ENCODE results near the gene THRAP3.

THRAP3 gene

GRCh38 chr1:36330940-36331339 lies 106.7 kb downstream of the THRAP3 start:
- no peak for DNase-seq (ENCODE audit: insufficient read length, low spot score)
- FAIRE-seq = no peak
- TF ChIP-seq POLR2A (IDR thresholded peaks at IDR 0.05; ENCODE audit: low read depth, low read length) = no peak
- TF ChIP-seq PAX5 (IDR thresholded peaks at IDR 0.05; ENCODE audit: insufficient read depth, low read length, severe bottlenecking) = no peak
- TF ChIP-seq POLR2AphosphoS5 (IDR thresholded peaks at IDR 0.05; ENCODE audit: low read depth, low read length) = no peak
- no peak for TF ChIP-seq SPI1 (IDR thresholded peaks at IDR 0.05; ENCODE audit: low read depth, low read length)
- TF ChIP-seq POU2F2 (IDR thresholded peaks at IDR 0.05; ENCODE audit: low read depth, low read length) = no peak
- no peak for TF ChIP-seq TAF1 (IDR thresholded peaks at IDR 0.05; ENCODE audit: low read depth, low read length)

GRCh38 chr1:36337830-36338229 lies 113.6 kb downstream of the THRAP3 start:
- DNase-seq (ENCODE audit: insufficient read length, low spot score) (no peak), FAIRE-seq (no peak)
- TF ChIP-seq PAX5 (IDR thresholded peaks at IDR 0.05; ENCODE audit: insufficient read depth, low read length, severe bottlenecking) (no peak), POLR2A (IDR thresholded peaks at IDR 0.05; ENCODE audit: low read depth, low read length) (no peak), POU2F2 (IDR thresholded peaks at IDR 0.05; ENCODE audit: low read depth, low read length) (no peak), POLR2AphosphoS5 (IDR thresholded peaks at IDR 0.05; ENCODE audit: low read depth, low read length) (no peak), SPI1 (IDR thresholded peaks at IDR 0.05; ENCODE audit: low read depth, low read length) (no peak), TAF1 (IDR thresholded peaks at IDR 0.05; ENCODE audit: low read depth, low read length) (no peak)

DNA sequence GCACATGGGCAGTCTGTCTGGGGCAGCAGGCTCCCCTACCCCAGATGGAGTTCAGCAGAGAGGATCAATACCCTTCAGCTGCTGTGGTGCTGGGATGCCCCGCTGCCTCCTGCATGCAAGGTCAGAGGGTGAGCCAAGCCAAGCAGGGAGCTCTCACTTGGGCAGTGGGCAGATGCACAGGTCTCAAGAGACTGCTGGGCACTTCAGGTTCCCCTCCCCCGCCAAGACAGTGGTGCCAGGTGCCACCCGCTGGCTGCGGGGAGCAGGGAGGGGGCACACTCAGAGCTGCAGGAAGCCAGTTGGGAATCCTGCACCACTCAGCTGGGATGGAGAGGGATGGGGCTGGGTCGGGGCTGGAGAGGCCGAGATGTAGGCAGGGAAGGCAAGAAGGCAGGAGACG lies 115.0 kb downstream of the THRAP3 start:
- no peak for DNase-seq (ENCODE audit: insufficient read length, low spot score)
- FAIRE-seq = no peak
- TF ChIP-seq SPI1 (IDR thresholded peaks at IDR 0.05; ENCODE audit: low read depth, low read length) = no peak
- TF ChIP-seq POLR2AphosphoS5 (IDR thresholded peaks at IDR 0.05; ENCODE audit: low read depth, low read length) = no peak
- TF ChIP-seq PAX5 (IDR thresholded peaks at IDR 0.05; ENCODE audit: insufficient read depth, low read length, severe bottlenecking) = no peak
- TF ChIP-seq POLR2A (IDR thresholded peaks at IDR 0.05; ENCODE audit: low read depth, low read length) = no peak
- TF ChIP-seq POU2F2 (IDR thresholded peaks at IDR 0.05; ENCODE audit: low read depth, low read length) = no peak
- no peak for TF ChIP-seq TAF1 (IDR thresholded peaks at IDR 0.05; ENCODE audit: low read depth, low read length)

GRCh38 chr1:36339615-36340014 lies 115.4 kb downstream of the THRAP3 start:
- TF ChIP-seq TAF1 (IDR thresholded peaks at IDR 0.05; ENCODE audit: low read depth, low read length) (no peak), POLR2A (IDR thresholded peaks at IDR 0.05; ENCODE audit: low read depth, low read length) (no peak), SPI1 (IDR thresholded peaks at IDR 0.05; ENCODE audit: low read depth, low read length) (no peak), PAX5 (IDR thresholded peaks at IDR 0.05; ENCODE audit: insufficient read depth, low read length, severe bottlenecking) (no peak), POLR2AphosphoS5 (IDR thresholded peaks at IDR 0.05; ENCODE audit: low read depth, low read length) (no peak), POU2F2 (IDR thresholded peaks at IDR 0.05; ENCODE audit: low read depth, low read length) (no peak)
- FAIRE-seq (no peak), DNase-seq (ENCODE audit: insufficient read length, low spot score) (no peak)

GRCh38 chr1:36341626-36342320 lies 117.5 kb downstream of the THRAP3 start:
- FAIRE-seq (no peak), DNase-seq (ENCODE audit: insufficient read length, low spot score) (no peak)
- TF ChIP-seq PAX5 (IDR thresholded peaks at IDR 0.05; ENCODE audit: insufficient read depth, low read length, severe bottlenecking) = no peak
- no peak for TF ChIP-seq POU2F2 (IDR thresholded peaks at IDR 0.05; ENCODE audit: low read depth, low read length)
- no peak for TF ChIP-seq SPI1 (IDR thresholded peaks at IDR 0.05; ENCODE audit: low read depth, low read length)
- TF ChIP-seq POLR2A (IDR thresholded peaks at IDR 0.05; ENCODE audit: low read depth, low read length) = no peak
- TF ChIP-seq TAF1 (IDR thresholded peaks at IDR 0.05; ENCODE audit: low read depth, low read length) = no peak
- no peak for TF ChIP-seq POLR2AphosphoS5 (IDR thresholded peaks at IDR 0.05; ENCODE audit: low read depth, low read length)

- DNase-seq (ENCODE audit: insufficient read length, low spot score) = peak; percentile 55
- TF ChIP-seq PAX5 (IDR thresholded peaks at IDR 0.05; ENCODE audit: insufficient read depth, low read length, severe bottlenecking) (no peak), SPI1 (IDR thresholded peaks at IDR 0.05; ENCODE audit: low read depth, low read length) (no peak), POLR2AphosphoS5 (IDR thresholded peaks at IDR 0.05; ENCODE audit: low read depth, low read length) (no peak), POU2F2 (IDR thresholded peaks at IDR 0.05; ENCODE audit: low read depth, low read length) (no peak), TAF1 (IDR thresholded peaks at IDR 0.05; ENCODE audit: low read depth, low read length) (no peak), POLR2A (IDR thresholded peaks at IDR 0.05; ENCODE audit: low read depth, low read length) (no peak)
- FAIRE-seq = peak; percentile 69
These were observed 118.4 kb downstream of the THRAP3 start for GRCh38 chr1:36342426-36343185.

GRCh38 chr1:36343651-36344394 lies 119.6 kb downstream of the THRAP3 start:
- DNase-seq (ENCODE audit: insufficient read length, low spot score) = no peak
- FAIRE-seq = no peak
- TF ChIP-seq POLR2A (IDR thresholded peaks at IDR 0.05; ENCODE audit: low read depth, low read length) (no peak), POU2F2 (IDR thresholded peaks at IDR 0.05; ENCODE audit: low read depth, low read length) (no peak), SPI1 (IDR thresholded peaks at IDR 0.05; ENCODE audit: low read depth, low read length) (no peak), POLR2AphosphoS5 (IDR thresholded peaks at IDR 0.05; ENCODE audit: low read depth, low read length) (no peak), PAX5 (IDR thresholded peaks at IDR 0.05; ENCODE audit: insufficient read depth, low read length, severe bottlenecking) (no peak), TAF1 (IDR thresholded peaks at IDR 0.05; ENCODE audit: low read depth, low read length) (no peak)

DNA sequence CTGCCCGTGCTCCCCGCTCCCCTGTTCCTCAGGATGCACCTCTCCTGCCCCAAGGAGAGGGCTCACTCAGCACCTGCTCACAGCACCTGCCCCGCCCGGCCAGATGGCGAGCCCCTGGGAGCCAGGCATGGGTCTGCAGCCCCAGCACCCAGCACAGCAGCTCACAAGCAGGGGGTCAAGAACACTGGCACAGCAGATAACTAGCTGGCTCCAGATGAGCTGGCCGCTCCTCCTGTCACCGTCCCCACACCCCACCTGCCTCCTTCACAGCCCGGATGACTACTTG lies 120.1 kb downstream of the THRAP3 start:
- TF ChIP-seq PAX5 (IDR thresholded peaks at IDR 0.05; ENCODE audit: insufficient read depth, low read length, severe bottlenecking) (no peak), SPI1 (IDR thresholded peaks at IDR 0.05; ENCODE audit: low read depth, low read length) (no peak), POU2F2 (IDR thresholded peaks at IDR 0.05; ENCODE audit: low read depth, low read length) (no peak), TAF1 (IDR thresholded peaks at IDR 0.05; ENCODE audit: low read depth, low read length) (no peak), POLR2A (IDR thresholded peaks at IDR 0.05; ENCODE audit: low read depth, low read length) (no peak), POLR2AphosphoS5 (IDR thresholded peaks at IDR 0.05; ENCODE audit: low read depth, low read length) (no peak)
- DNase-seq (ENCODE audit: insufficient read length, low spot score) = no peak
- no peak for FAIRE-seq

DNA sequence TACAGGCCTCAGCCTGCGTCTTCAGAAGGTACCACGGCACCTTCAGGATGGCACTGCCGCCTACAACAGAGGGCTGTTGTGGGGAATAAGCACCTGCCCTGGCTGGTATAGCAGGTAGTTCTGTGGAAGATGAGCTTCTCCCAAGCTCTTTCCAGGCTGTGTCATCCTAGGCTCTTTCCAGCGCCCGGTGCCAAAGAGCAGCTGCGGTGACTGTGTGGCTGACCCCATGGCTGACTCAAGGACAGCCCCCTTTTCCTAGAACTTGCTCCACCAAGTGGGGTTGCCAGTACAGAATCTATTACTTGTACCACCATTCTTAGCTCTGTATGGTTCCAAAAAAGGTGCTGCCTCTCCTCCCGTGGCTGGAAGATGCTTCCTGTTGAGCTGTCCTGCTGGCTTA lies 121.1 kb downstream of the THRAP3 start:
- FAIRE-seq (no peak), DNase-seq (ENCODE audit: insufficient read length, low spot score) (no peak)
- TF ChIP-seq POU2F2 (IDR thresholded peaks at IDR 0.05; ENCODE audit: low read depth, low read length) = no peak
- TF ChIP-seq POLR2AphosphoS5 (IDR thresholded peaks at IDR 0.05; ENCODE audit: low read depth, low read length) = no peak
- no peak for TF ChIP-seq PAX5 (IDR thresholded peaks at IDR 0.05; ENCODE audit: insufficient read depth, low read length, severe bottlenecking)
- no peak for TF ChIP-seq POLR2A (IDR thresholded peaks at IDR 0.05; ENCODE audit: low read depth, low read length)
- TF ChIP-seq TAF1 (IDR thresholded peaks at IDR 0.05; ENCODE audit: low read depth, low read length) = no peak
- TF ChIP-seq SPI1 (IDR thresholded peaks at IDR 0.05; ENCODE audit: low read depth, low read length) = no peak

Measured in GM12891 (cell line).